H1 (cell line): Measurements from ENCODE around the gene ATXN7. TPM values are rescaled to one million over a fixed set of nuclear protein-coding genes. Genes with fewer than 3 reads are reported as not detected.

ENCODE experiments used
- CTCF ChIA-PET: fragments of 300-600 bp; sonication (Branson Sonifier 250); formaldehyde crosslinking; loops from one replicate; lab custom pipeline; 2021; ENCODE audit not compliant: partially characterized antibody; lab: Charles Lee
- POLR2A ChIA-PET: fragments of 300-600 bp; sonication (Branson Sonifier 250); formaldehyde crosslinking; loops from one replicate; lab custom pipeline; 2021; ENCODE audit warnings: inconsistent platforms; ENCODE audit not compliant: partially characterized antibody; lab: Charles Lee
- DNase-seq, 2 experiments: peaks; one replicate each; pipeline versions ENCODE4 v3.0.0 to v3.0.0-alpha.2; 2010 to 2022; ENCODE audit warnings: low spot score in 2 of 2, low read depth in 1 of 2, mixed read lengths in 1 of 2
- FAIRE-seq: peaks from 2 replicates; lab custom pipeline; 2011; peaks lifted over from hg19 to GRCh38; lab: Jason Lieb, UNC
- H2AFZ ChIP-seq: 2 replicates; pipeline ENCODE4 v1.8.1; 2012; ENCODE audit warnings: low read length, inconsistent platforms
- H2AK5ac ChIP-seq: 2 replicates; pipeline ENCODE4 v1.6.1; 2013; ENCODE audit warnings: low read depth, low read length
- H2BK120ac ChIP-seq: replicated peaks from 2 replicates; pipeline ENCODE3; 2013; ENCODE audit warnings: low read depth, low read length, inconsistent platforms
- H2BK12ac ChIP-seq: 2 replicates; pipeline ENCODE4 v1.6.1; 2013; ENCODE audit warnings: low read depth, low read length
- H2BK15ac ChIP-seq: 2 replicates; pipeline ENCODE4 v1.6.1; 2013; ENCODE audit warnings: low read length
- H2BK20ac ChIP-seq: 2 replicates; pipeline ENCODE4 v1.6.1; 2013; ENCODE audit warnings: low read length
- H2BK5ac ChIP-seq: 2 replicates; pipeline ENCODE4 v1.6.1; 2013; ENCODE audit warnings: low read depth, low read length
- H3K14ac ChIP-seq: 2 replicates; pipeline ENCODE4 v1.6.1; 2013; ENCODE audit warnings: inconsistent platforms; ENCODE audit not compliant: insufficient read length
- H3K18ac ChIP-seq: 2 replicates; pipeline ENCODE4 v1.6.1; 2013; ENCODE audit warnings: low read length; ENCODE audit errors: extremely low read depth
- H3K23ac ChIP-seq: 2 replicates; pipeline ENCODE4 v1.6.1; 2013; ENCODE audit warnings: inconsistent platforms; ENCODE audit not compliant: insufficient read length
- H3K23me2 ChIP-seq: 2 replicates; pipeline ENCODE4 v1.6.1; 2013; ENCODE audit warnings: low read depth, low read length
- H3K27ac ChIP-seq: 2 replicates; pipeline ENCODE4 v1.6.1; 2011; ENCODE audit warnings: low read depth, low read length, inconsistent platforms
- H3K27me3 ChIP-seq, 4 experiments: replicated peaks in 1 of 4; 1 replicate in 1 of 4; 2 replicates in 3 of 4; pipeline versions ENCODE4 v1.6.1 to v1.8.1; 2011 to 2013; ENCODE audit warnings: low read length in 3 of 4, mild to moderate bottlenecking in 3 of 4, inconsistent platforms in 2 of 4, mixed read lengths in 2 of 4, moderate library complexity in 1 of 4; ENCODE audit not compliant: control insufficient read depth in 3 of 4, insufficient read depth in 3 of 4; ENCODE audit errors: extremely low read depth in 1 of 4
- H3K36me3 ChIP-seq, 4 experiments: 2 replicates each; pipeline versions ENCODE4 v1.6.1 to v1.8.1; 2011 to 2013; ENCODE audit warnings: mild to moderate bottlenecking in 4 of 4, low read length in 3 of 4, moderate library complexity in 2 of 4, control low read depth in 1 of 4, inconsistent platforms in 1 of 4; ENCODE audit not compliant: insufficient read depth in 4 of 4, control insufficient read depth in 2 of 4
- H3K4ac ChIP-seq: replicated peaks from 2 replicates; pipeline ENCODE3; 2013; ENCODE audit warnings: low read length, low read depth, mixed read lengths, inconsistent platforms; ENCODE audit not compliant: insufficient read length
- H3K4me1 ChIP-seq, 4 experiments: replicated peaks in 1 of 4; 1 replicate in 1 of 4; 2 replicates in 3 of 4; pipeline versions ENCODE4 v1.6.1 to v1.8.1; 2011 to 2013; ENCODE audit warnings: low read length in 3 of 4, inconsistent platforms in 2 of 4, mixed read lengths in 1 of 4; ENCODE audit not compliant: insufficient read depth in 4 of 4, control insufficient read depth in 3 of 4
- H3K4me2 ChIP-seq, 2 experiments: 2 replicates each; pipeline versions ENCODE4 v1.6.1 to v1.8.1; 2011 to 2013; ENCODE audit warnings: low read depth in 2 of 2, low read length in 2 of 2, control low read depth in 1 of 2, inconsistent platforms in 1 of 2, mild to moderate bottlenecking in 1 of 2; ENCODE audit not compliant: insufficient read depth in 1 of 2
- H3K4me3 ChIP-seq, 4 experiments: fragments of 200-600, 300-600 bp in 1 of 4; sonication (generic), shearing (Covaris generic), sonication (Bioruptor Twin) in 1 of 4; 2 replicates each; pipeline versions ENCODE4 v1.5.1 to v1.8.1; 2011 to 2016; ENCODE audit warnings: low read length in 4 of 4, low read depth in 3 of 4, control low read depth in 2 of 4, inconsistent platforms in 2 of 4, mild to moderate bottlenecking in 2 of 4, mixed read lengths in 1 of 4, moderate library complexity in 1 of 4; ENCODE audit not compliant: insufficient read depth in 2 of 4; ENCODE audit errors: extremely low read depth in 1 of 4
- H3K56ac ChIP-seq: replicated peaks from 2 replicates; pipeline ENCODE3; 2013; ENCODE audit warnings: low read depth, mild to moderate bottlenecking, mixed read lengths, low read length, inconsistent platforms; ENCODE audit not compliant: insufficient read length
- H3K79me1 ChIP-seq: 2 replicates; pipeline ENCODE4 v1.6.1; 2013; ENCODE audit warnings: low read depth, low read length, control low read depth
- H3K79me2 ChIP-seq, 2 experiments: 2 replicates each; pipeline versions ENCODE4 v1.6.1 to v1.8.1; 2012 to 2013; ENCODE audit warnings: low read length in 2 of 2, mild to moderate bottlenecking in 2 of 2, inconsistent platforms in 1 of 2; ENCODE audit not compliant: insufficient read depth in 2 of 2, control insufficient read depth in 1 of 2
- H3K9ac ChIP-seq, 4 experiments: replicated peaks in 1 of 4; 1 replicate in 1 of 4; 2 replicates in 3 of 4; pipeline versions ENCODE4 v1.6.1 to v1.8.1; 2011 to 2013; ENCODE audit warnings: low read depth in 3 of 4, low read length in 3 of 4, control low read depth in 2 of 4, mild to moderate bottlenecking in 2 of 4, moderate library complexity in 2 of 4, inconsistent platforms in 1 of 4; ENCODE audit errors: extremely low read depth in 1 of 4
- H3K9me3 ChIP-seq, 2 experiments: 2 replicates each; pipeline versions ENCODE4 v1.6.1 to v1.8.1; 2012 to 2013; ENCODE audit warnings: mild to moderate bottlenecking in 2 of 2, moderate library complexity in 2 of 2, control low read depth in 1 of 2, inconsistent platforms in 1 of 2, low read depth in 1 of 2, low read length in 1 of 2, mixed read lengths in 1 of 2; ENCODE audit not compliant: insufficient read depth in 2 of 2
- H4K20me1 ChIP-seq, 2 experiments: replicated peaks in 1 of 2; 2 replicates each; pipeline versions ENCODE3 to v1.8.1; 2011 to 2013; ENCODE audit warnings: inconsistent platforms in 2 of 2, low read length in 2 of 2, mild to moderate bottlenecking in 1 of 2; ENCODE audit not compliant: insufficient read depth in 2 of 2, control insufficient read depth in 1 of 2
- H4K5ac ChIP-seq: 2 replicates; pipeline ENCODE4 v1.6.1; 2013; ENCODE audit warnings: low read length, low read depth, mixed read lengths, inconsistent platforms; ENCODE audit not compliant: insufficient read length
- H4K8ac ChIP-seq: 2 replicates; pipeline ENCODE4 v1.8.0; 2013; ENCODE audit warnings: mild to moderate bottlenecking, moderate library complexity, low read length, inconsistent platforms; ENCODE audit not compliant: insufficient read depth; ENCODE audit errors: extremely low read depth
- H4K91ac ChIP-seq: replicated peaks from 2 replicates; pipeline ENCODE3; 2013; ENCODE audit warnings: low read length, mixed read lengths, inconsistent platforms; ENCODE audit not compliant: insufficient read length
- BCL11A ChIP-seq, 2 experiments: IDR thresholded peaks; one replicate each; pipeline ENCODE4 v1.6.1; 2011; ENCODE audit warnings: low read depth in 2 of 2, low read length in 2 of 2, mild to moderate bottlenecking in 2 of 2
- CEBPB ChIP-seq: IDR thresholded peaks from 2 replicates; pipeline ENCODE4 v1.6.1; 2012; ENCODE audit warnings: low read depth, low read length
- CHD2 ChIP-seq: IDR thresholded peaks from 2 replicates; pipeline ENCODE4 v1.6.1; 2012; ENCODE audit warnings: low read length, improper control_type of control experiment
- EP300 ChIP-seq, 2 experiments: IDR thresholded peaks; 1 replicate in 1 of 2; 2 replicates in 1 of 2; pipeline ENCODE4 v1.6.1; 2011 to 2012; ENCODE audit warnings: low read depth in 2 of 2, low read length in 2 of 2, mild to moderate bottlenecking in 2 of 2, borderline replicate concordance in 1 of 2, inconsistent platforms in 1 of 2, moderate library complexity in 1 of 2
- FOSL1 ChIP-seq: IDR thresholded peaks from 2 replicates; pipeline ENCODE4 v1.6.1; 2011; ENCODE audit warnings: mild to moderate bottlenecking, low read depth, low read length, moderate library complexity; ENCODE audit not compliant: insufficient read depth
- JUN ChIP-seq: IDR thresholded peaks from 2 replicates; pipeline ENCODE4 v1.6.1; 2011; ENCODE audit warnings: low read depth, mild to moderate bottlenecking, improper control_type of control experiment, low read length
- KDM1A ChIP-seq: fragments of 200-600, 300-600 bp; sonication (generic); IDR thresholded peaks from 2 replicates; pipeline ENCODE4 v1.7.1; 2016; ENCODE audit warnings: mild to moderate bottlenecking, low read length, borderline replicate concordance
- KDM4A ChIP-seq: IDR thresholded peaks from one replicate; pipeline ENCODE4 v1.7.1; 2012; ENCODE audit warnings: low read depth, mild to moderate bottlenecking, moderate library complexity, low read length, inconsistent platforms; ENCODE audit not compliant: severe bottlenecking
- NRF1 ChIP-seq: IDR thresholded peaks from 2 replicates; pipeline ENCODE4 v1.6.1; 2011; ENCODE audit warnings: mild to moderate bottlenecking, low read depth, low read length, improper control_type of control experiment
- SIN3A ChIP-seq, 2 experiments: IDR thresholded peaks in 1 of 2; conservative IDR thresholded peaks in 1 of 2; 2 replicates each; pipeline ENCODE4 v1.6.1; 2011 to 2012; ENCODE audit warnings: low read length in 2 of 2, improper control_type of control experiment in 1 of 2, low read depth in 1 of 2, mild to moderate bottlenecking in 1 of 2
- SIRT6 ChIP-seq: IDR thresholded peaks from one replicate; pipeline ENCODE4 v1.7.1; 2012; ENCODE audit warnings: low read length, inconsistent platforms
- WGBS, 2 experiments: shearing (Covaris generic) in 1 of 2; methylation state at CpG; one replicate each; pipeline versions ENCODE4 v1.1.6 to v1.1.7; 2013 to 2015; ENCODE audit warnings: low lambda C conversion rate in 2 of 2, mixed read lengths in 2 of 2, inconsistent platforms in 1 of 2, low coverage in 1 of 2, missing lambda C conversion rate in 1 of 2; ENCODE audit not compliant: insufficient replicate concordance in 2 of 2, insufficient coverage in 1 of 2, insufficient read length in 1 of 2; ENCODE audit errors: extremely low coverage in 1 of 2, missing lambda C conversion rate in 1 of 2; 5-methylcytosine and 5-hydroxymethylcytosine counted together
- polyA plus RNA-seq, 7 experiments: library from polyadenylated mRNA; depleted of rRNA in 3 of 7; stranded (reverse) in 5 of 7; unstranded in 2 of 7; fragments of >200 nt in 5 of 7; fragments of 200-250 nt in 2 of 7; gene quantifications; 1 replicate in 5 of 7; 2 replicates in 1 of 7; 4 replicates in 1 of 7; pipeline versions ENCODE4 v1.2.1 to v1.2.3, GENCODE V29; 2011 to 2013; ENCODE audit warnings: missing spikeins in 2 of 7, mixed read lengths in 2 of 7
- total RNA-seq: library from RNA; stranded (reverse); fragmentation: NEBNext Ultra II Directional; extraction: Animal tissue kit (Norgen Biotek cat#: 25700); gene quantifications from 2 replicates; pipeline ENCODE4 v1.2.1, GENCODE V29; 2021

ATXN7 gene
- total and polyA plus RNA-seq, 2 of the 8 experiments (the other 6 are each of a cell fraction or from before 2014, with no cell fraction given), result 15.5 to 16.8 TPM

- Histone ChIP-seq H3K27ac (no peak overlapping the region), H3K4me1 (0 out of 7 replicates have a peak, but pooled peaks cover 0 to 3% (median 0%) of the 10 kb centered on the region in 4 experiments), H2AFZ (no peak overlapping the region), H3K18ac (no peak overlapping the region), H2BK12ac (no peak overlapping the region), H3K14ac (no peak overlapping the region), H2BK20ac (no peak overlapping the region), H3K4me2 (no peak overlapping the region), H3K4ac (no peak overlapping the region), H3K79me1 (no peaks in the 10 kb centered on the region), H3K27me3 (no peaks in the 10 kb centered on the region), H2AK5ac (no peak overlapping the region), H3K9me3 (no peaks in the 10 kb centered on the region), H4K5ac (no peak overlapping the region), H3K36me3 (peaks cover 0 to 4% (median 0%) of the 10 kb centered on the region in 4 experiments; a peak in 3 of 8 replicates), H2BK120ac (no peak overlapping the region), H4K91ac (no peak overlapping the region), H2BK5ac (no peak overlapping the region), H2BK15ac (no peak overlapping the region), H4K20me1 (no peaks in the 10 kb centered on the region), H3K79me2 (0 out of 4 replicates have a peak, but pooled peaks cover 0 to 7% of the 10 kb centered on the region in 2 experiments), H3K4me3 (no peak overlapping the region), H3K23ac (no peak overlapping the region), H3K9ac (no peak overlapping the region), H3K56ac (no peak overlapping the region), H3K23me2 (no peaks in the 10 kb centered on the region), H4K8ac (no peak overlapping the region)
- ChIA-PET POLR2A (interaction anchor here (1.0 kb wide), 1 partner anchor 33 kb away, joined by 3 read pairs; no protein-coding TSS in a partner anchor), CTCF (interaction anchor here (0.6 kb wide), 1 partner anchor 60 kb away, joined by 3 read pairs; no protein-coding TSS in a partner anchor)
- FAIRE-seq, result no peak
- TF ChIP-seq KDM4A (no peak), CHD2 (no peak), BCL11A (IDR thresholded peaks at IDR 0.05; ENCODE audit: low read depth in 2 of 2, low read length in 2 of 2) (no peak), CEBPB (no peak), EP300 (IDR thresholded peaks at IDR 0.05; ENCODE audit: borderline replicate concordance in 1 of 2, low read depth in 2 of 2, low read length in 2 of 2) (no peak), KDM1A (no peak), FOSL1 (no peak), NRF1 (no peak), SIRT6 (no peak), SIN3A (conservative IDR thresholded peaks at IDR 0.05 in 1 of 2, IDR thresholded peaks at IDR 0.05 in 1 of 2; ENCODE audit: low read depth in 1 of 2, low read length in 2 of 2) (no peak), JUN (no peak)
- no peak for DNase-seq
- 100% methylated on average over 2 of the region's 2 CpGs; no CpG with 5 or more reads in 1 of the 2 experiments for WGBS, 2 experiments
Measured at GRCh38 chr3:63900459-63900858, 36.8 kb downstream of the ATXN7 start.
